Muscle of leg (tissue), 9 donors: ENCODE measurements around the gene HYAL4. TPM values are rescaled to one million over a fixed set of nuclear protein-coding genes. Genes with fewer than 3 reads are reported as not detected.

Experiments
- polyA plus RNA-seq, 8 donors: library from polyadenylated mRNA; unstranded; fragments of 120-200 nt; gene quantifications; one replicate each; pipeline versions ENCODE4 v1.2.1 to v1.2.3, GENCODE V29; 2013; ENCODE audit warnings: inconsistent platforms in 1 of 8, low replicate concordance in 1 of 8; ENCODE audit not compliant: insufficient read length in 8 of 8, insufficient read depth in 1 of 8
- total RNA-seq: library from RNA; stranded (reverse); fragments of 120-200 nt; gene quantifications from one replicate; pipeline ENCODE4 v1.2.4, GENCODE V29; 2013

Gene HYAL4
- total and polyA plus RNA-seq, 9 donors: 0.05 to 0.09 (median 0.08) TPM; not detected in 6

Other genes with a start within 250 kb of the HYAL4 start
- gene ASB15, start 243.3 kb upstream of the HYAL4 start, total RNA-seq: 4.6 TPM
- gene ASB15, start 243.3 kb upstream of the HYAL4 start, polyA plus RNA-seq: 1 to 10 TPM; 3.0 to 7.1 (median 4.2) TPM
- gene LMOD2, start 189.3 kb upstream of the HYAL4 start, total RNA-seq: 86.1 TPM
- gene LMOD2, start 189.3 kb upstream of the HYAL4 start, polyA plus RNA-seq: 100 to 1,000 TPM in 6 of 8 donors, 10 to 100 TPM in 2; 58.8 to 277 (median 144) TPM
- gene WASL, start 96.2 kb upstream of the HYAL4 start, total RNA-seq: 11.4 TPM
- gene WASL, start 96.2 kb upstream of the HYAL4 start, polyA plus RNA-seq: 10 to 100 TPM; 27.2 to 39.4 (median 30.8) TPM
- not detected for gene SPAM1, start 80.1 kb downstream of the HYAL4 start, total RNA-seq
- not detected for gene SPAM1, start 80.1 kb downstream of the HYAL4 start, polyA plus RNA-seq
- not detected for gene TMEM229A, start 187.9 kb downstream of the HYAL4 start, total RNA-seq
- under 1 TPM in 1 of 8 donors, not detected in 7; 0.08 TPM for gene TMEM229A, start 187.9 kb downstream of the HYAL4 start, polyA plus RNA-seq